Lower leg skin (tissue), 4 donors: ENCODE data around the gene PRPF19. TPM values are rescaled to one million over a fixed set of nuclear protein-coding genes. Genes with fewer than 3 reads are reported as not detected.

Experiments used
- DNase-seq, 2 donors: peaks; one replicate each; pipeline ENCODE4 v3.0.0-alpha.2; 2019; ENCODE audit warnings: low spot score in 2 of 2
- H3K4me3 ChIP-seq: fragments of 200-600 bp; sonication (generic); 2 replicates; pipeline ENCODE4 v1.5.1; 2017; ENCODE audit warnings: mild to moderate bottlenecking, low read depth; ENCODE audit not compliant: poor library complexity, severe bottlenecking
- POLR2A ChIP-seq, 2 donors: fragments of 450-650 bp; IDR thresholded peaks; one replicate each; pipeline ENCODE4 v1.6.1; 2016 to 2017; ENCODE audit warnings: antibody characterized with exemption in 2 of 2, mild to moderate bottlenecking in 1 of 2, moderate library complexity in 1 of 2
- WGBS, 2 donors: methylation state at CpG; one replicate each; pipeline ENCODE4 v1.1.5; 2018; 5-methylcytosine and 5-hydroxymethylcytosine counted together
- intact Hi-C: fragments of 100-400 bp; cut with DNase I; formaldehyde crosslinking; loops from one replicate; pipeline ENCODE4 v1.15.0; 2023; ENCODE audit warnings: low total_unique reads
- total RNA-seq, 4 donors: library from RNA; depleted of rRNA; stranded (reverse); fragments of >200 nt; gene quantifications; one replicate each; pipeline ENCODE4 v1.1.0, GENCODE V29; 2016
- TF ChIP-seq, protein P1 (sequence below), 3 donors: fragments of 450-650 bp; IDR thresholded peaks; one replicate each; pipeline ENCODE4 v1.5.1; 2016; ENCODE audit warnings: antibody characterized with exemption in 3 of 3, mild to moderate bottlenecking in 3 of 3, moderate library complexity in 2 of 3

PRPF19 gene
- total RNA-seq, 4 donors from 2014 or later, result 75.3 to 119 (median 108) TPM

DNA sequence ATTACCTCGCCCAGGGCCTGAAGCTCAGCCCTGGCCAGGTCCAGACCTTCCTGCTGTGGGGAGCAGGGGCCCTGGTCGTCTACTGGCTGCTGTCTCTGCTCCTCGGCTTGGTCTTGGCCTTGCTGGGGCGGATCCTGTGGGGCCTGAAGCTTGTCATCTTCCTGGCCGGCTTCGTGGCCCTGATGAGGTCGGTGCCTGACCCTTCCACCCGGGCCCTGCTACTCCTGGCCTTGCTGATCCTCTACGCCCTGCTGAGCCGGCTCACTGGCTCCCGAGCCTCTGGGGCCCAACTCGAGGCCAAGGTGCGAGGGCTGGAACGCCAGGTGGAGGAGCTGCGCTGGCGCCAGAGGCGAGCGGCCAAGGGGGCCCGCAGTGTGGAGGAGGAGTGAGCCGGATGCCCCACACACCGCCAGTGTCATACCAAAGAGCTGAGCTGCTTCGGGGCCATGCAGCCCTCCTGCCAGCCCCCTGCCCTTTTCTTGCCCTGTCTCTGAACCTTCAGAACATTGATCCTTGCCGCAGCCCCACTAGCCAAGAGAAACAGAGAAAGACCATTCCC is 15.5 kb upstream of the PRPF19 start:
- no peak for TF ChIP-seq POLR2A (IDR thresholded peaks at IDR 0.05)
- TF ChIP-seq, protein P1, sequence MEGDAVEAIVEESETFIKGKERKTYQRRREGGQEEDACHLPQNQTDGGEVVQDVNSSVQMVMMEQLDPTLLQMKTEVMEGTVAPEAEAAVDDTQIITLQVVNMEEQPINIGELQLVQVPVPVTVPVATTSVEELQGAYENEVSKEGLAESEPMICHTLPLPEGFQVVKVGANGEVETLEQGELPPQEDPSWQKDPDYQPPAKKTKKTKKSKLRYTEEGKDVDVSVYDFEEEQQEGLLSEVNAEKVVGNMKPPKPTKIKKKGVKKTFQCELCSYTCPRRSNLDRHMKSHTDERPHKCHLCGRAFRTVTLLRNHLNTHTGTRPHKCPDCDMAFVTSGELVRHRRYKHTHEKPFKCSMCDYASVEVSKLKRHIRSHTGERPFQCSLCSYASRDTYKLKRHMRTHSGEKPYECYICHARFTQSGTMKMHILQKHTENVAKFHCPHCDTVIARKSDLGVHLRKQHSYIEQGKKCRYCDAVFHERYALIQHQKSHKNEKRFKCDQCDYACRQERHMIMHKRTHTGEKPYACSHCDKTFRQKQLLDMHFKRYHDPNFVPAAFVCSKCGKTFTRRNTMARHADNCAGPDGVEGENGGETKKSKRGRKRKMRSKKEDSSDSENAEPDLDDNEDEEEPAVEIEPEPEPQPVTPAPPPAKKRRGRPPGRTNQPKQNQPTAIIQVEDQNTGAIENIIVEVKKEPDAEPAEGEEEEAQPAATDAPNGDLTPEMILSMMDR (IDR thresholded peaks at IDR 0.05), result no peak

DNA sequence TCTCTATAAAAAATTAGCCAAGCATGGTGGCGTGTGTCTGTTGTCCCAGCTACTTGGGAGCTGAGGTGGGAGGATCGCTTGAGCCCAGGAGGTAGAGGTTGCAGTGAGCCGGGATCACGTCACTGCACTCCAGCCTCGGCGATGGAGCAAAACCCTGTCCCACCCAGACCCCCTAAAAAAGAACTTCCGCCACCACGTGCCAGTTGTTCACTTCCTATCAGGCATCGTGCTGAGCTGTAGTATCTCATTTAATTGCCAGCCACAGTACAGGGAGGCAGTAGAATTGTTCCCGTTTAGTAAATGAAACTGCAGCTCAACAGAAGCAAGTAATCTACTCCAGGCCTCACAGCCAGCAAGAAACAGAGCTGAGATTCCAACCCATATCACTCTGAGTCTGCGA is 14.9 kb upstream of the PRPF19 start:
- 95 to 96% methylated on average over 11 of the region's 11 CpGs for WGBS, 2 donors
- intact Hi-C loops, result no loop called here
- DNase-seq, result no peak
- no peak for TF ChIP-seq POLR2A (IDR thresholded peaks at IDR 0.05)
- TF ChIP-seq, protein P1 (IDR thresholded peaks at IDR 0.05), result no peak
- no peak overlapping the region for H3K4me3 ChIP-seq

More for the DNA sequence above, 15.5 kb upstream of the PRPF19 start:
- no peak for DNase-seq
- 87 to 92% methylated on average over 9 to 23 of the region's 23 CpGs for WGBS, 2 donors
- H3K4me3 ChIP-seq, result no peak overlapping the region
- intact Hi-C loops, result no loop called here

DNA sequence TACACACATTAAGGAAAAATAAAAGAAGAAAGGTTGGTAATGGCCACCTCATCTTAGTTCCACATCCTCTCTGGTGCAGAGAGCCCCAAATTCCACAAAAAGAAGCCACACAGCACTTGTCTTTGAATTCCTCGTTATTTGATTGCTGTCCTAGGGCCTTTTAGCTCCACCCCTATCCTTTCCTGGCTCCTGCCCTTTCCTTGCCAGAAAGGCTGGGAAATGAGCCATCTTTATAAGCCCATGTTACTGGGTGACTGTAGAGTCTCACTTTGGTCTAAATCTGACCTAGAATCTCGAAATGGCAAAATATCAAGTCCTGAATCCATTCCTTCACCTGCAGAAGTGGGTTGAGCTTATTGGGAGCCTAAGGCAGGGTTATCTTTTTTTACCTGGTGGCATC is 13.6 kb upstream of the PRPF19 start:
- TF ChIP-seq, protein P1 (IDR thresholded peaks at IDR 0.05), result no peak
- no peak for TF ChIP-seq POLR2A (IDR thresholded peaks at IDR 0.05)
- no peak for DNase-seq
- intact Hi-C loops, result no loop called here
- 42 to 53% methylated on average over 2 of the region's 2 CpGs for WGBS, 2 donors
- no peak overlapping the region for H3K4me3 ChIP-seq

DNA sequence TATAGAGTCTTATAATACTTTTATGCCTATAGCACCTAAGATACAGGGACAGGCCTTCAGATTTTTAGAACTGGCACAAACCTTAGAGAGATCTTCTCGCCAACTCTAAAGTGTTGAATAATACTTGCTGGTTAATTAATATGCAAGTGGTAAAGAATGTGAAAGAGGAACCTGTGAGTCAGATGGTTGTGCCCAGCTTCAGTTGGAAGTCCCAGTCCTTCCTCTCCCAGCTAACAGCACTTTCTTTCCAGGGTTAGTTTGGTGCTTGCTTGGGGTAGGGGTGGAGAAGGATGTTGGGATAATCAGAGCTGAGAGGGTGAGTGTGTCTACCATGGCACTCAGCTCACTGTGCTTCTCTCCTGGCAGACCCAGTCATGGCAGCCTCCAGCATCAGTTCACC is 12.9 kb upstream of the PRPF19 start:
- H3K4me3 ChIP-seq, result no peak overlapping the region
- intact Hi-C loops, result no loop called here
- TF ChIP-seq, protein P1 (IDR thresholded peaks at IDR 0.05), result no peak
- no peak for TF ChIP-seq POLR2A (IDR thresholded peaks at IDR 0.05)
- WGBS, 2 donors, result 46 to 50% methylated on average over 1 of the region's 1 CpG
- no peak for DNase-seq

DNA sequence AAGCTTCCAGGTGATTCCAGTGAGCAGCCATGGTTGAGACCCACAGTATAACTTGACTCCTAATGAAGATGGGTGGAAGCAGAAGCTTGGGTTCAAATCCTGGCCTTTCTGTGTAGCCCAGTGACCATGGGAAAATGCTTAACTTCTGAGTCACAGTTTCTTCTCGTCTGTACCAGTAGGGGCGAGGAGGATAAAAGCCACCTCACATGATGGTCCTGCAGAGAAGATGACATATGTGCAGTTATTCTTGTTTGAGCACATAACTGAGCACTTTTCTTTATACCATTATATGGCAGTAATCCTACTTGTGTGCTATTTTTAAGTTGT is 12.5 kb upstream of the PRPF19 start:
- DNase-seq, result peak in 1 of 2 donors; percentile 40
- intact Hi-C loops, result no loop called here
- H3K4me3 ChIP-seq, result no peak overlapping the region
- WGBS, 2 donors, result 43 to 45% methylated on average over 2 of the region's 2 CpGs
- TF ChIP-seq POLR2A (IDR thresholded peaks at IDR 0.05), result no peak
- TF ChIP-seq, protein P1 (IDR thresholded peaks at IDR 0.05), result no peak

DNA sequence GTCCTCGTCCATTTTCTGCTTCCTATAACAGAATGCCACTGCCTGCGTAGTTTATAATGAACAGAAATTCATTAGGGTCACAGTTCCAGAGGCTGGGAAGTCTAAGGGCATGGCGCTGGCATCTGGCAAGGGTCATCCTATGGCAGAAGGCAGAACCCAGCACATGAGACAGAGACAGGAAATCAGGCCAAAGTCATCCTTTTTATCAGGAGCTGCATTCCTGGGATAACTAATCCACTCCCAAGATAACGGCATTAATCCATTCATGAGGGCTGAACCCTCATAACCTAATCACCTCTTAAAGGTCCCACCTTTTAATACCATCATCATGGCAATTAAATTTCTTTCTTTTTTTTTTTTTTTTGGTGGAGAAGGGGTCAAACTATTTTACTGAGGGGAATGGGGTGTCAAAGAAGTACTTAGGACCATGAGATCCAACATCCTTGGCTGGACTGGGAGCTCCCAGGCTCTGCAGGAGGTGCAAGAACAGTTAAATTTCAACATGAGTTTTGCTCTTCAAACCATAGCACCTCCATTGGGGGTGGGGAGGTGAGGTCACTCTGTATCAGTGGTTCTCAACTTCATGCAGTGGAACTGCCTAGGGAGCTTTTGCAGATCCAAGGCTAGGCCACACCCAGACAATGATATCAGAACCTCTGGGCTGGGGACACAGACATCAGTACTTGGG is 12.0 kb upstream of the PRPF19 start:
- DNase-seq, result no peak
- H3K4me3 ChIP-seq, result no peak overlapping the region
- intact Hi-C loops, result no loop called here
- 92 to 94% methylated on average over 4 of the region's 4 CpGs for WGBS, 2 donors
- TF ChIP-seq, protein P1 (IDR thresholded peaks at IDR 0.05), result no peak
- no peak for TF ChIP-seq POLR2A (IDR thresholded peaks at IDR 0.05)
